DOHH2 (cell line): ENCODE measurements around the gene B4GALNT1.

Experiments
- H3F3A ChIP-seq: fragments of 200-600 bp; sonication (generic), shearing (Covaris generic); 2 replicates; pipeline ENCODE4 v1.6.0; 2016; ENCODE audit warnings: antibody characterized with exemption, mild to moderate bottlenecking; ENCODE audit not compliant: control insufficient read depth, insufficient read depth
- H3K27ac ChIP-seq: fragments of 200-600 bp; sonication (generic); 2 replicates; pipeline ENCODE4 v1.5.1; 2014; ENCODE audit warnings: low read depth, mild to moderate bottlenecking, low read length, moderate library complexity
- H3K27me3 ChIP-seq: fragments of 200-600 bp; sonication (generic); 2 replicates; pipeline ENCODE4 v1.6.1; 2014; ENCODE audit warnings: mild to moderate bottlenecking, low read length, mixed read lengths; ENCODE audit not compliant: control insufficient read depth
- H3K36me3 ChIP-seq: fragments of 200-600 bp; sonication (generic); 2 replicates; pipeline ENCODE4 v1.6.1; 2014; ENCODE audit warnings: mild to moderate bottlenecking, low read length, moderate library complexity, mixed read lengths; ENCODE audit not compliant: control insufficient read depth
- H3K4me1 ChIP-seq: fragments of 200-600 bp; sonication (generic); 2 replicates; pipeline ENCODE4 v1.6.1; 2014; ENCODE audit warnings: mild to moderate bottlenecking, low read length, mixed read lengths; ENCODE audit not compliant: control insufficient read depth
- H3K4me2 ChIP-seq: fragments of 200-600 bp; sonication (generic); 2 replicates; pipeline ENCODE4 v1.6.0; 2014; ENCODE audit warnings: mild to moderate bottlenecking, low read length, moderate library complexity
- H3K4me3 ChIP-seq: fragments of 200-600 bp; sonication (generic); 2 replicates; pipeline ENCODE4 v1.5.1; 2014; ENCODE audit warnings: mild to moderate bottlenecking, low read length, mixed read lengths
- H3K79me2 ChIP-seq: fragments of 200-600 bp; sonication (generic); 2 replicates; pipeline ENCODE4 v1.6.1; 2014; ENCODE audit warnings: mild to moderate bottlenecking, low read length, mixed read lengths; ENCODE audit not compliant: control insufficient read depth
- H3K9me2 ChIP-seq: fragments of 200-600 bp; sonication (generic); replicated peaks from 2 replicates; pipeline ENCODE4 v1.6.1; 2014; ENCODE audit warnings: mild to moderate bottlenecking, low read length, mixed read lengths; ENCODE audit not compliant: control insufficient read depth
- H3K9me3 ChIP-seq: fragments of 200-600 bp; sonication (generic); 2 replicates; pipeline ENCODE4 v1.6.1; 2014; ENCODE audit warnings: antibody characterized with exemption, low read length, mixed read lengths; ENCODE audit not compliant: control insufficient read depth, insufficient read depth
- H4K20me1 ChIP-seq: fragments of 200-600 bp; sonication (generic); 2 replicates; pipeline ENCODE4 v1.6.0; 2014; ENCODE audit warnings: low read depth, mild to moderate bottlenecking, antibody characterized with exemption, low read length, moderate library complexity; ENCODE audit not compliant: control insufficient read depth, insufficient read depth
- CTCF ChIP-seq: fragments of 200-600 bp; sonication (generic); IDR thresholded peaks from one replicate; pipeline ENCODE4 v1.5.1; 2014; ENCODE audit warnings: antibody characterized with exemption, mild to moderate bottlenecking, low read depth, low read length; ENCODE audit not compliant: poor library complexity, severe bottlenecking
- EZH2phosphoT487 ChIP-seq: fragments of 200-600 bp; sonication (generic); IDR thresholded peaks from 2 replicates; pipeline ENCODE4 v1.6.1; 2017; ENCODE audit warnings: borderline replicate concordance, mild to moderate bottlenecking, antibody characterized with exemption, low read length, moderate library complexity, mixed read lengths

The B4GALNT1 gene

DNA sequence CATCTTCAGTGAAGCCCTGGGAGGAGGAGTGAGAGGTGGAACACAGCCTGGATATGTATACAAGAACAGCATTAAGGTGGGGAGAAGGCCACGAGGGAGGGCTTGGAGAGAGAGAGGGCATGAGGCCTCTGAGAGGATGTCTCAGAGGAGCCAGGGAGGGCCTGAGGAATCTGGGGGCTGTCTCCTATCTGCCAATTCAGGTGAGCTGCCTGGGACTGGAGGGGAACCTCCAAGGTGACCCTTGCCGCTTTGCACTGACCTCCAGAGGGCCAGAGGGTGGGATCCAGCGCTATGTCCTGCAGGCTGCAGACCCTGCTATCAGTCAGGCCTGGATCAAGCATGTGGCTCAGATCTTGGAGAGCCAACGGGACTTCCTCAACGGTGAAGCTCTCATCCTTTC, 17.4 kb downstream of the B4GALNT1 start:
- no peaks in the 10 kb centered on the region for H3K79me2 ChIP-seq

DNA sequence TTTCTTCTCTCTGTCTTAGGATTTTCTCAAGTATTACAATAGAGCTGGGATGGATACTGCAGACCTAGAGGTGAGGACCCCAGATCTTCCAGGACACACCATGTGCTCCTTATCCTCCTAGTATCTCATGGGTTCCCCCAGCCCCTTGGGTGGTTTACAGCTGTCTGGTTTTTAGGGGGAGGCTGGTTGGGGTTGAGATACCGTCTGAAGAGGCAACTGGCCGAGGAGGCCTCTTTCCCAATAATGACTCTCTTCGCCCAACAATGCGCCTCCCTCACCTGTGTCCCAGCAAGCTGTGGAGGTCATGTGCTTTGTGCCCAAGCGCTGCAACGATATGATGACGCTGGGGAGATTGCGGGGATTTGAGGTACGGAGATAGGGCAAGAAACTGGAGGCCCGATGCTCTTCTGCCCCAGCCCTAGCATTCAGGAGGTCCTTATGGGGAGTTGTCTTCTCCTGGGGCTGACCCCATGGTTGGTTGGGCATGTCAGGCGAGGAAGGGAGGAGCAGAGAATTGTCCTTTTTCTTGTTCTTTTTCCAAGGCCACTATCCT, 18.0 kb downstream of the B4GALNT1 start:
- TF ChIP-seq CTCF (no peak), EZH2phosphoT487 (no peak)
- H3K27me3 ChIP-seq: peaks cover 86% of the 10 kb centered on the region
- H3K36me3 ChIP-seq: no peaks in the 10 kb centered on the region
- peaks cover 31% of the 10 kb centered on the region for H3K4me1 ChIP-seq
- H4K20me1 ChIP-seq: peaks cover under 1% of the 10 kb centered on the region; the same call in 1 of the 2 replicates
- H3K4me2 ChIP-seq: peak overlapping the region; percentile 59
- H3K27ac ChIP-seq: no peak overlapping the region
- no peaks in the 10 kb centered on the region for H3K9me2 ChIP-seq
- H3K4me3 ChIP-seq: no peak overlapping the region
- H3K9me3 ChIP-seq: no peaks in the 10 kb centered on the region
- H3F3A ChIP-seq: no peaks in the 10 kb centered on the region
- no peaks in the 10 kb centered on the region for H3K79me2 ChIP-seq

More for the DNA sequence above, 17.4 kb downstream of the B4GALNT1 start:
- H3K27ac ChIP-seq: no peak overlapping the region
- no peaks in the 10 kb centered on the region for H3F3A ChIP-seq
- peaks cover 31% of the 10 kb centered on the region for H3K4me1 ChIP-seq
- H3K27me3 ChIP-seq: peaks cover 88% of the 10 kb centered on the region
- no peaks in the 10 kb centered on the region for H3K9me3 ChIP-seq
- H3K9me2 ChIP-seq: no peaks in the 10 kb centered on the region
- H3K4me3 ChIP-seq: no peak overlapping the region
- no peaks in the 10 kb centered on the region for H3K36me3 ChIP-seq
- TF ChIP-seq EZH2phosphoT487: no peak
- TF ChIP-seq CTCF: no peak
- H3K4me2 ChIP-seq: no peak overlapping the region
- H4K20me1 ChIP-seq: peaks cover 3% of the 10 kb centered on the region; the same call in 1 of the 2 replicates

DNA sequence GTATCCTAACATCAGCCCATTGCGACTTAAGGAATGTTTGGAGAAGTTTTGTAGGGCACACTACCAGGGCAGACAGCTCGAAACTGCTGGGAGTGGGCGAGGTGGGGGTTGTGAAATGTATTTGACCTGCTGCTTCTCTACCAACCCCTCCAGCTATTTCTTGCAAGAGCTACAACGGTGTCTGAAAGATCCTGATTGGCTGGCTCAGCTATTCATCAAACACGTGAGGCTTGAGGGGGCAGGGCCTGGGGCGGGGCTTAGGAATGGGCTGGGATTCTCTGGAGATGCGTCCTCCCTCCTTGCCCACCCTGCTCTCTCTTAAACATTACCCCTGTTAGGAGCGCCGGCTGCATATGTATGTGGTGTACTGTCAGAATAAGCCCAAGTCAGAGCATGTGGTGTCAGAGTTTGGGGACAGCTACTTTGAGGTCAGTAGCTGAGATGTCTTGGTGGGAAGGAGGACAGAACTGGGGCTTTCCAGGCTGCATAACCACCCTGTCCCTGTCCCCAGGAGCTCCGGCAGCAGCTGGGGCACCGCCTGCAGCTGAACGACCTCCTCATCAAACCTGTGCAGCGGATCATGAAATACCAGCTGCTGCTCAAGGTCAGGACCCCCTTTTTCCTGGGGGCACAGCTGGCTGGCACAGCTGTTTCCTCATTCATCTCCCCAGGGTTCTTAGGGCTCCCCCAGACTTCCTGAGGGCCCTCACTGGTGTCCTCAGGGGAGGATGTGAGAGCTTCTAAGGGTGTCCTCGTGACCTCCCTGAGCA, 18.6 kb downstream of the B4GALNT1 start:
- no peaks in the 10 kb centered on the region for H4K20me1 ChIP-seq
- H3K4me1 ChIP-seq: peaks cover 31% of the 10 kb centered on the region
- no peaks in the 10 kb centered on the region for H3K79me2 ChIP-seq
- H3K36me3 ChIP-seq: no peaks in the 10 kb centered on the region
- peak overlapping the region; percentile 42 for H3K4me3 ChIP-seq
- no peaks in the 10 kb centered on the region for H3K9me2 ChIP-seq
- no peak; the same call in 1 of the 2 replicates for TF ChIP-seq EZH2phosphoT487
- no peak for TF ChIP-seq CTCF
- H3K27me3 ChIP-seq: peaks cover 79% of the 10 kb centered on the region
- H3K4me2 ChIP-seq: peak overlapping the region; percentile 59
- no peaks in the 10 kb centered on the region for H3K9me3 ChIP-seq
- H3F3A ChIP-seq: no peaks in the 10 kb centered on the region
- H3K27ac ChIP-seq: no peak overlapping the region
